ENCODE results near the gene FAM169A. TPM values are rescaled to one million over a fixed set of nuclear protein-coding genes. Genes with fewer than 3 reads are reported as not detected.
A peak's percentile ranks its signal among the peaks of the same experiment; 100 is the strongest.

The FAM169A gene
- total RNA-seq, 2 donors from 2014 or later, result 49.8 to 50.5 TPM

- no peaks in the 10 kb centered on the region for H3K27me3 Mint-ChIP-seq (ENCODE audit: insufficient read depth)
- TF ChIP-seq, protein P1, sequence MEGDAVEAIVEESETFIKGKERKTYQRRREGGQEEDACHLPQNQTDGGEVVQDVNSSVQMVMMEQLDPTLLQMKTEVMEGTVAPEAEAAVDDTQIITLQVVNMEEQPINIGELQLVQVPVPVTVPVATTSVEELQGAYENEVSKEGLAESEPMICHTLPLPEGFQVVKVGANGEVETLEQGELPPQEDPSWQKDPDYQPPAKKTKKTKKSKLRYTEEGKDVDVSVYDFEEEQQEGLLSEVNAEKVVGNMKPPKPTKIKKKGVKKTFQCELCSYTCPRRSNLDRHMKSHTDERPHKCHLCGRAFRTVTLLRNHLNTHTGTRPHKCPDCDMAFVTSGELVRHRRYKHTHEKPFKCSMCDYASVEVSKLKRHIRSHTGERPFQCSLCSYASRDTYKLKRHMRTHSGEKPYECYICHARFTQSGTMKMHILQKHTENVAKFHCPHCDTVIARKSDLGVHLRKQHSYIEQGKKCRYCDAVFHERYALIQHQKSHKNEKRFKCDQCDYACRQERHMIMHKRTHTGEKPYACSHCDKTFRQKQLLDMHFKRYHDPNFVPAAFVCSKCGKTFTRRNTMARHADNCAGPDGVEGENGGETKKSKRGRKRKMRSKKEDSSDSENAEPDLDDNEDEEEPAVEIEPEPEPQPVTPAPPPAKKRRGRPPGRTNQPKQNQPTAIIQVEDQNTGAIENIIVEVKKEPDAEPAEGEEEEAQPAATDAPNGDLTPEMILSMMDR (conservative IDR thresholded peaks at IDR 0.05), result no peak
- H3K27ac Mint-ChIP-seq, result no peak overlapping the region
- no peak overlapping the region for H3K9ac ChIP-seq (ENCODE audit: extremely low read depth, low read length, poor library complexity, severe bottlenecking)
- no peak overlapping the region for H3K4me3 ChIP-seq (ENCODE audit: low read length)
- no peaks in the 10 kb centered on the region for H3K27me3 ChIP-seq (ENCODE audit: control insufficient read depth, insufficient read depth, low read length, poor library complexity, severe bottlenecking)
- peaks cover 67% of the 10 kb centered on the region for H3K36me3 ChIP-seq (ENCODE audit: control insufficient read depth, insufficient read depth, low read length)
- H3K27ac ChIP-seq (ENCODE audit: low read depth, low read length), result no peak overlapping the region
- no peak overlapping the region for H3K4me3 Mint-ChIP-seq
- WGBS, 2 experiments (ENCODE audit: insufficient coverage in 1 of 2, insufficient read length in 1 of 2), result 96 to 100% methylated on average over 4 to 6 of the region's 6 CpGs
- peaks cover 80% of the 10 kb centered on the region for H3K36me3 Mint-ChIP-seq (ENCODE audit: low read depth)
- no peak for DNase-seq
- H3K9me3 ChIP-seq (ENCODE audit: control insufficient read depth, low read length), result peaks cover 7% of the 10 kb centered on the region
- H3K9me3 Mint-ChIP-seq, result peaks cover 11% of the 10 kb centered on the region
- no peaks in the 10 kb centered on the region for H3K4me1 Mint-ChIP-seq
- H3K4me1 ChIP-seq (ENCODE audit: control insufficient read depth, insufficient read depth, low read length), result no peaks in the 10 kb centered on the region
These were observed 78.8 kb downstream of the FAM169A start for GRCh38 chr5:74787424-74787823.

- Mint-ChIP-seq H3K4me3 (no peak overlapping the region), H3K36me3 (ENCODE audit: low read depth) (peaks cover 76% of the 10 kb centered on the region), H3K9me3 (peaks cover 11% of the 10 kb centered on the region), H3K27me3 (ENCODE audit: insufficient read depth) (no peaks in the 10 kb centered on the region), H3K4me1 (no peaks in the 10 kb centered on the region), H3K27ac (no peak overlapping the region)
- peaks cover 7% of the 10 kb centered on the region for H3K9me3 ChIP-seq (ENCODE audit: control insufficient read depth, low read length)
- TF ChIP-seq, protein P1 (conservative IDR thresholded peaks at IDR 0.05), result peak; percentile 35
- H3K27me3 ChIP-seq (ENCODE audit: control insufficient read depth, insufficient read depth, low read length, poor library complexity, severe bottlenecking), result no peaks in the 10 kb centered on the region
- H3K4me3 ChIP-seq (ENCODE audit: low read length), result no peak overlapping the region
- no peak overlapping the region for H3K9ac ChIP-seq (ENCODE audit: extremely low read depth, low read length, poor library complexity, severe bottlenecking)
- peaks cover 66% of the 10 kb centered on the region for H3K36me3 ChIP-seq (ENCODE audit: control insufficient read depth, insufficient read depth, low read length)
- no peak for DNase-seq
- H3K27ac ChIP-seq (ENCODE audit: low read depth, low read length), result no peak overlapping the region
- no peaks in the 10 kb centered on the region for H3K4me1 ChIP-seq (ENCODE audit: control insufficient read depth, insufficient read depth, low read length)
- 93 to 96% methylated on average over 5 to 6 of the region's 6 CpGs for WGBS, 2 experiments (ENCODE audit: insufficient coverage in 1 of 2, insufficient read length in 1 of 2)
These were observed 79.3 kb downstream of the FAM169A start for GRCh38 chr5:74786851-74787250.

- H3K4me3 ChIP-seq (ENCODE audit: low read length), result no peak overlapping the region
- H3K9ac ChIP-seq (ENCODE audit: extremely low read depth, low read length, poor library complexity, severe bottlenecking), result no peak overlapping the region
- H3K4me1 Mint-ChIP-seq, result no peaks in the 10 kb centered on the region
- no peak overlapping the region for H3K27ac Mint-ChIP-seq
- 97 to 100% methylated on average over 2 of the region's 2 CpGs for WGBS, 2 experiments (ENCODE audit: insufficient coverage in 1 of 2, insufficient read length in 1 of 2)
- no peaks in the 10 kb centered on the region for H3K9me3 Mint-ChIP-seq
- TF ChIP-seq, protein P1 (conservative IDR thresholded peaks at IDR 0.05), result no peak
- peaks cover 47% of the 10 kb centered on the region for H3K36me3 Mint-ChIP-seq (ENCODE audit: low read depth)
- peaks cover 91% of the 10 kb centered on the region for H3K36me3 ChIP-seq (ENCODE audit: control insufficient read depth, insufficient read depth, low read length)
- no peak for DNase-seq
- no peak overlapping the region for H3K27ac ChIP-seq (ENCODE audit: low read depth, low read length)
- H3K4me3 Mint-ChIP-seq, result no peak overlapping the region
- H3K27me3 ChIP-seq (ENCODE audit: control insufficient read depth, insufficient read depth, low read length, poor library complexity, severe bottlenecking), result no peaks in the 10 kb centered on the region
- no peaks in the 10 kb centered on the region for H3K27me3 Mint-ChIP-seq (ENCODE audit: insufficient read depth)
- H3K9me3 ChIP-seq (ENCODE audit: control insufficient read depth, low read length), result no peaks in the 10 kb centered on the region
- no peaks in the 10 kb centered on the region for H3K4me1 ChIP-seq (ENCODE audit: control insufficient read depth, insufficient read depth, low read length)
These were observed 87.6 kb downstream of the FAM169A start for GRCh38 chr5:74778609-74779008.

Measured in endodermal cell (in vitro differentiated cells).